ENCODE measurements around the gene AQP6. TPM values are rescaled to one million over a fixed set of nuclear protein-coding genes. Genes with fewer than 3 reads are reported as not detected.

The AQP6 gene
- total RNA-seq, 2 donors from 2014 or later, result 0.40 TPM; not detected in 1

GRCh38 chr12:50004696-50005095 is 31.9 kb downstream of the AQP6 start:
- Histone ChIP-seq H3K27ac (no peak overlapping the region), H3K4me1 (replicated peaks) (no peaks in the 10 kb centered on the region), H3K36me3 (no peaks in the 10 kb centered on the region), H3K4me3 (no peak overlapping the region), H3K9me3 (no peaks in the 10 kb centered on the region), H3K27me3 (replicated peaks; ENCODE audit: insufficient read depth) (no peaks in the 10 kb centered on the region)
- intact Hi-C loops (cut with DNase I), result no loop called here
- TF ChIP-seq POLR2AphosphoS5 (IDR thresholded peaks at IDR 0.05) (no peak), POLR2A (IDR thresholded peaks at IDR 0.05) (no peak), CTCF (IDR thresholded peaks at IDR 0.05) (no peak)
- no peak for DNase-seq (ENCODE audit: low spot score)

GRCh38 chr12:50005175-50005574 is 32.4 kb downstream of the AQP6 start:
- Histone ChIP-seq H3K4me1 (replicated peaks) (no peaks in the 10 kb centered on the region), H3K27ac (no peak overlapping the region), H3K27me3 (replicated peaks; ENCODE audit: insufficient read depth) (no peaks in the 10 kb centered on the region), H3K9me3 (no peaks in the 10 kb centered on the region), H3K4me3 (no peak overlapping the region), H3K36me3 (no peaks in the 10 kb centered on the region)
- intact Hi-C loops (cut with DNase I), result no loop called here
- WGBS, result 76% methylated on average over 3 of the region's 3 CpGs
- TF ChIP-seq POLR2A (IDR thresholded peaks at IDR 0.05) (no peak), POLR2AphosphoS5 (IDR thresholded peaks at IDR 0.05) (no peak), CTCF (IDR thresholded peaks at IDR 0.05) (no peak)
- no peak for DNase-seq (ENCODE audit: low spot score)

- intact Hi-C loops (cut with DNase I), result no loop called here
- WGBS, result 94% methylated on average over 7 of the region's 7 CpGs
- Histone ChIP-seq H3K9me3 (no peaks in the 10 kb centered on the region), H3K27me3 (replicated peaks; ENCODE audit: insufficient read depth) (no peaks in the 10 kb centered on the region), H3K36me3 (no peaks in the 10 kb centered on the region), H3K4me3 (no peak overlapping the region), H3K27ac (no peak overlapping the region), H3K4me1 (replicated peaks) (no peaks in the 10 kb centered on the region)
- TF ChIP-seq CTCF (IDR thresholded peaks at IDR 0.05) (no peak), POLR2A (IDR thresholded peaks at IDR 0.05) (no peak), POLR2AphosphoS5 (IDR thresholded peaks at IDR 0.05) (no peak)
- no peak for DNase-seq (ENCODE audit: low spot score)
These were observed 33.5 kb downstream of the AQP6 start for GRCh38 chr12:50006280-50006679.

GRCh38 chr12:50006754-50007442 is 34.2 kb downstream of the AQP6 start:
- Histone ChIP-seq H3K36me3 (no peaks in the 10 kb centered on the region), H3K4me1 (replicated peaks) (no peaks in the 10 kb centered on the region), H3K27me3 (replicated peaks; ENCODE audit: insufficient read depth) (no peaks in the 10 kb centered on the region), H3K27ac (no peak overlapping the region), H3K4me3 (no peak overlapping the region), H3K9me3 (no peaks in the 10 kb centered on the region)
- TF ChIP-seq POLR2AphosphoS5 (IDR thresholded peaks at IDR 0.05) (no peak), POLR2A (IDR thresholded peaks at IDR 0.05) (no peak), CTCF (IDR thresholded peaks at IDR 0.05) (no peak)
- DNase-seq (ENCODE audit: low spot score), result no peak
- intact Hi-C loops (cut with DNase I), result no loop called here
- WGBS, result 72% methylated on average over 1 of the region's 1 CpG
